Lung (tissue), 12 donors: ENCODE data around the gene ARL3. TPM values are rescaled to one million over a fixed set of nuclear protein-coding genes. Genes with fewer than 3 reads are reported as not detected.

Source experiments
- ATAC-seq: fragments of 200-7000 bp; cut with Tn5 transposase; one replicate; pipeline ENCODE4 v1.9.1; 2020; ENCODE audit warnings: moderate number of reproducible peaks; ENCODE audit not compliant: insufficient read depth, low FRiP score
- DNase-seq, 3 donors: peaks; one replicate each; pipeline ENCODE4 v3.0.0-alpha.2; 2013 to 2017
- H3K27ac ChIP-seq, 2 donors: one replicate each; pipeline ENCODE4 v1.5.1; 2013; ENCODE audit warnings: mild to moderate bottlenecking in 2 of 2, moderate library complexity in 2 of 2, control low read depth in 1 of 2, inconsistent platforms in 1 of 2, low read depth in 1 of 2, low read length in 1 of 2
- H3K27me3 ChIP-seq, 3 donors: one replicate each; pipeline ENCODE4 v1.5.1; 2013; ENCODE audit warnings: low read length in 2 of 3; ENCODE audit not compliant: control insufficient read depth in 3 of 3, insufficient read depth in 3 of 3
- H3K36me3 ChIP-seq, 4 donors: one replicate each; pipeline ENCODE4 v1.5.1; 2013; ENCODE audit warnings: low read length in 4 of 4, mild to moderate bottlenecking in 1 of 4, moderate library complexity in 1 of 4; ENCODE audit not compliant: control insufficient read depth in 4 of 4, insufficient read depth in 4 of 4
- H3K4me1 ChIP-seq, 5 donors: one replicate each; pipeline ENCODE4 v1.5.1; 2013; ENCODE audit warnings: low read length in 5 of 5, mild to moderate bottlenecking in 2 of 5, moderate library complexity in 1 of 5; ENCODE audit not compliant: control insufficient read depth in 5 of 5, insufficient read depth in 5 of 5
- H3K4me3 ChIP-seq: one replicate; pipeline ENCODE4 v1.5.1; 2013; ENCODE audit warnings: mild to moderate bottlenecking, control low read depth, moderate library complexity
- H3K9ac ChIP-seq, 2 donors: one replicate each; pipeline ENCODE4 v1.5.1; 2013; ENCODE audit warnings: low read length in 2 of 2, control low read depth in 1 of 2; ENCODE audit not compliant: insufficient read depth in 1 of 2
- H3K9me3 ChIP-seq, 4 donors: one replicate each; pipeline ENCODE4 v1.5.1; 2013; ENCODE audit warnings: low read length in 3 of 4, mild to moderate bottlenecking in 1 of 4, moderate library complexity in 1 of 4; ENCODE audit not compliant: control insufficient read depth in 4 of 4, insufficient read depth in 3 of 4
- WGBS, 2 donors: extraction: QIAGEN DNeasy Blood & Tissue Kit; methylation state at CpG; one replicate each; pipeline ENCODE4 v1.1.7; 2013; 5-methylcytosine and 5-hydroxymethylcytosine counted together
- polyA plus RNA-seq, 2 donors: library from polyadenylated mRNA; stranded (reverse); fragments of 200-250 nt; gene quantifications; one replicate each; pipeline ENCODE4 v1.2.1, GENCODE V29; 2013
- total RNA-seq, 2 donors: library from RNA; depleted of rRNA in 1 of 2; stranded (reverse); fragments of >200 nt in 1 of 2; gene quantifications; one replicate each; pipeline ENCODE4 v1.2.1, GENCODE V29; 2014 to 2021
- TF ChIP-seq, protein P1 (sequence below): IDR thresholded peaks from 2 replicates; pipeline ENCODE4 v1.5.1; 2012; ENCODE audit warnings: mild to moderate bottlenecking; ENCODE audit errors: control extremely low read depth, extremely low read depth
- donor health status: control.
- donor health status: control.
- donor health status: Bipolar disorder and iron deficiency.
- donor health status: healthy.
- donor health status: DM: yes; HTN: yes; CAD: no.

The ARL3 gene
- total and polyA plus RNA-seq, 4 donors = 6.7 to 12.2 (median 9.7) TPM

GRCh38 chr10:102712089-102712488, 2.1 kb downstream of the ARL3 start:
- peaks cover 2 to 34% (median 5%) of the 10 kb centered on the region in 5 donors for H3K4me1 ChIP-seq
- peak in 2 of 3 donors; percentile 36 to 39 for DNase-seq
- no peaks in the 10 kb centered on the region for H3K36me3 ChIP-seq
- H3K27me3 ChIP-seq = no peaks in the 10 kb centered on the region
- TF ChIP-seq, protein P1, sequence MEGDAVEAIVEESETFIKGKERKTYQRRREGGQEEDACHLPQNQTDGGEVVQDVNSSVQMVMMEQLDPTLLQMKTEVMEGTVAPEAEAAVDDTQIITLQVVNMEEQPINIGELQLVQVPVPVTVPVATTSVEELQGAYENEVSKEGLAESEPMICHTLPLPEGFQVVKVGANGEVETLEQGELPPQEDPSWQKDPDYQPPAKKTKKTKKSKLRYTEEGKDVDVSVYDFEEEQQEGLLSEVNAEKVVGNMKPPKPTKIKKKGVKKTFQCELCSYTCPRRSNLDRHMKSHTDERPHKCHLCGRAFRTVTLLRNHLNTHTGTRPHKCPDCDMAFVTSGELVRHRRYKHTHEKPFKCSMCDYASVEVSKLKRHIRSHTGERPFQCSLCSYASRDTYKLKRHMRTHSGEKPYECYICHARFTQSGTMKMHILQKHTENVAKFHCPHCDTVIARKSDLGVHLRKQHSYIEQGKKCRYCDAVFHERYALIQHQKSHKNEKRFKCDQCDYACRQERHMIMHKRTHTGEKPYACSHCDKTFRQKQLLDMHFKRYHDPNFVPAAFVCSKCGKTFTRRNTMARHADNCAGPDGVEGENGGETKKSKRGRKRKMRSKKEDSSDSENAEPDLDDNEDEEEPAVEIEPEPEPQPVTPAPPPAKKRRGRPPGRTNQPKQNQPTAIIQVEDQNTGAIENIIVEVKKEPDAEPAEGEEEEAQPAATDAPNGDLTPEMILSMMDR = no peak
- H3K9ac ChIP-seq = no peak overlapping the region
- no peak overlapping the region for H3K4me3 ChIP-seq
- no peak overlapping the region for H3K27ac ChIP-seq
- WGBS, 2 donors = 70 to 88% methylated on average over 4 of the region's 4 CpGs
- no peak for ATAC-seq
- H3K9me3 ChIP-seq = no peaks in the 10 kb centered on the region

DNA sequence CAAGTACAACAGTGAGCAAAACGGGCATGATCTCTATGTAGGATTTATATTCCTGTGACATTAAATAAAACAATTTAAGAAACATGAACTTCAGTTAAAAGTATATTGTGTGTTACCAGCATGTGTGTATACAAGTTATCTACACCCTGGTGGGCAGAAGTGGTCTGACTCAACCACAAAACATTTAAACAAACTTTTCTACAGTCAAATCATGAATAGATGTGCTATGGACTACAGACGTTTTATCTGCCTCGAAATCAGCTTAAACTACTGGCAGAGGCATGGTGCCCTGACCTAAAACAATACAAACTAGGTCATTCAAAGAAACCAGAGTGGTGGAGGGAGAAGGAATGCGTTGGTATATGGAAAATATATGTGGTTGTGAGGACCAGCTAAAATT, 3.6 kb downstream of the ARL3 start:
- Histone ChIP-seq H3K9me3 (no peaks in the 10 kb centered on the region), H3K36me3 (no peaks in the 10 kb centered on the region), H3K4me3 (no peak overlapping the region), H3K4me1 (peaks cover 2 to 34% (median 3%) of the 10 kb centered on the region in 5 donors), H3K27ac (no peak overlapping the region), H3K27me3 (no peaks in the 10 kb centered on the region), H3K9ac (no peak overlapping the region)
- DNase-seq (peak in 2 of 3 donors; percentile 30 to 33), ATAC-seq (no peak)
- WGBS, 2 donors = 53 to 70% methylated on average over 4 of the region's 4 CpGs
- TF ChIP-seq, protein P1 = no peak

GRCh38 chr10:102705531-102705930, 8.7 kb downstream of the ARL3 start:
- peaks cover 0 to 11% (median 0%) of the 10 kb centered on the region in 5 donors for H3K4me1 ChIP-seq
- WGBS, 2 donors = 48 to 54% methylated on average over 2 of the region's 2 CpGs
- H3K9me3 ChIP-seq = no peaks in the 10 kb centered on the region
- H3K36me3 ChIP-seq = peaks cover 0 to 4% (median 1%) of the 10 kb centered on the region in 4 donors
- no peak for ATAC-seq
- H3K9ac ChIP-seq = no peak overlapping the region
- H3K27me3 ChIP-seq = no peaks in the 10 kb centered on the region
- no peak overlapping the region for H3K27ac ChIP-seq
- TF ChIP-seq, protein P1 = no peak
- no peak for DNase-seq
- H3K4me3 ChIP-seq = no peak overlapping the region

DNA sequence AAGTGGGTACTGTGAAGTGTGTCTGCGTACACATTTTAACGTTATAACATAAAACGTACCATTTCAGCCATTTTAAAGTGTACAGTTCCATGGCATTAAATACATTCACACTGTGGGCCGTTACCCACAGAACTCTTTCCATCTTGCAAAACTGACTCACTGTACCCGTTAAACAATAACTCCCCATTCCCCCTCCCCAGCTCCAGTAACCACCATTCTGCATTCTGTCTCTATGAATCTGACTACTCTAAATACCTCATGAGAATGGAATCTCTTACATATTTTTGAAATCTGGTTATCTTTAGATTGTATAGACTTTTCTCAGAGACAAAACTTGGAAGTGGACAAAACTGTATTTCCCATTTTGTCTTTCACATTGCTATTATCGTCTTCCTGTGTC, 9.3 kb downstream of the ARL3 start:
- Histone ChIP-seq H3K4me1 (peaks cover 0 to 5% (median 0%) of the 10 kb centered on the region in 5 donors), H3K9ac (no peak overlapping the region), H3K4me3 (no peak overlapping the region), H3K27me3 (no peaks in the 10 kb centered on the region), H3K36me3 (peaks cover 0 to 4% (median 1%) of the 10 kb centered on the region in 4 donors), H3K27ac (no peak overlapping the region), H3K9me3 (no peaks in the 10 kb centered on the region)
- ATAC-seq (no peak), DNase-seq (no peak)
- TF ChIP-seq, protein P1 = no peak
- 82 to 88% methylated on average over 6 of the region's 6 CpGs for WGBS, 2 donors
